ENCODE results near the gene PLEKHH1.

DNA sequence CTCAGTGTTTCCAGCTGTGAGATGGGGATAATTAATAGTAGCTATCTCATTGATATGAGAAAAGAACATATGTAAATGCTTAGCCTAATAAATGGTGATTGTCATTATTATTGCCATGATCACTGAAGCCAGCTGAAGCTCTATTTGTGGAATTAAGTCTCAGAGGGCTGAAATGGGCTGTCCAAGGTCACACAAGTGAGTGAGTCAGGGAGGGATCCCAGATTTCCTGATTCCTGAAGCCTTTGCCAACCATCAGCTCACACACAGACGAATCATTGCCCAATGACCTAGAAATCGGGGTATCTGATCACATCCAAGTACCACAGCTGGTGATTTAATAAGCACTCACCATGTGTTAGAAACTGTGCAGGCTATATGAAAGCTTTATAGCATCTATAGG is 23.0 kb upstream of the PLEKHH1 start:
- TF ChIP-seq GATAD2A (IDR thresholded peaks at IDR 0.05) (no peak), RBM14 (IDR thresholded peaks at IDR 0.05; ENCODE audit: borderline replicate concordance, insufficient read depth, low read depth, low read length) (no peak), SMARCA4 (IDR thresholded peaks at IDR 0.05) (no peak), CXXC5 (CRISPR knock-in tag; IDR thresholded peaks at IDR 0.05) (no peak)
- TF ChIP-seq, protein P1, sequence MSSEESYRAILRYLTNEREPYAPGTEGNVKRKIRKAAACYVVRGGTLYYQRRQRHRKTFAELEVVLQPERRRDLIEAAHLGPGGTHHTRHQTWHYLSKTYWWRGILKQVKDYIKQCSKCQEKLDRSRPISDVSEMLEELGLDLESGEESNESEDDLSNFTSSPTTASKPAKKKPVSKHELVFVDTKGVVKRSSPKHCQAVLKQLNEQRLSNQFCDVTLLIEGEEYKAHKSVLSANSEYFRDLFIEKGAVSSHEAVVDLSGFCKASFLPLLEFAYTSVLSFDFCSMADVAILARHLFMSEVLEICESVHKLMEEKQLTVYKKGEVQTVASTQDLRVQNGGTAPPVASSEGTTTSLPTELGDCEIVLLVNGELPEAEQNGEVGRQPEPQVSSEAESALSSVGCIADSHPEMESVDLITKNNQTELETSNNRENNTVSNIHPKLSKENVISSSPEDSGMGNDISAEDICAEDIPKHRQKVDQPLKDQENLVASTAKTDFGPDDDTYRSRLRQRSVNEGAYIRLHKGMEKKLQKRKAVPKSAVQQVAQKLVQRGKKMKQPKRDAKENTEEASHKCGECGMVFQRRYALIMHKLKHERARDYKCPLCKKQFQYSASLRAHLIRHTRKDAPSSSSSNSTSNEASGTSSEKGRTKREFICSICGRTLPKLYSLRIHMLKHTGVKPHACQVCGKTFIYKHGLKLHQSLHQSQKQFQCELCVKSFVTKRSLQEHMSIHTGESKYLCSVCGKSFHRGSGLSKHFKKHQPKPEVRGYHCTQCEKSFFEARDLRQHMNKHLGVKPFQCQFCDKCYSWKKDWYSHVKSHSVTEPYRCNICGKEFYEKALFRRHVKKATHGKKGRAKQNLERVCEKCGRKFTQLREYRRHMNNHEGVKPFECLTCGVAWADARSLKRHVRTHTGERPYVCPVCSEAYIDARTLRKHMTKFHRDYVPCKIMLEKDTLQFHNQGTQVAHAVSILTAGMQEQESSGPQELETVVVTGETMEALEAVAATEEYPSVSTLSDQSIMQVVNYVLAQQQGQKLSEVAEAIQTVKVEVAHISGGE (CRISPR knock-in tag; IDR thresholded peaks at IDR 0.05): no peak
- TF ChIP-seq, protein P2, sequence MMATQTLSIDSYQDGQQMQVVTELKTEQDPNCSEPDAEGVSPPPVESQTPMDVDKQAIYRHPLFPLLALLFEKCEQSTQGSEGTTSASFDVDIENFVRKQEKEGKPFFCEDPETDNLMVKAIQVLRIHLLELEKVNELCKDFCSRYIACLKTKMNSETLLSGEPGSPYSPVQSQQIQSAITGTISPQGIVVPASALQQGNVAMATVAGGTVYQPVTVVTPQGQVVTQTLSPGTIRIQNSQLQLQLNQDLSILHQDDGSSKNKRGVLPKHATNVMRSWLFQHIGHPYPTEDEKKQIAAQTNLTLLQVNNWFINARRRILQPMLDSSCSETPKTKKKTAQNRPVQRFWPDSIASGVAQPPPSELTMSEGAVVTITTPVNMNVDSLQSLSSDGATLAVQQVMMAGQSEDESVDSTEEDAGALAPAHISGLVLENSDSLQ (IDR thresholded peaks at IDR 0.05): no peak
- TF ChIP-seq, protein P3, sequence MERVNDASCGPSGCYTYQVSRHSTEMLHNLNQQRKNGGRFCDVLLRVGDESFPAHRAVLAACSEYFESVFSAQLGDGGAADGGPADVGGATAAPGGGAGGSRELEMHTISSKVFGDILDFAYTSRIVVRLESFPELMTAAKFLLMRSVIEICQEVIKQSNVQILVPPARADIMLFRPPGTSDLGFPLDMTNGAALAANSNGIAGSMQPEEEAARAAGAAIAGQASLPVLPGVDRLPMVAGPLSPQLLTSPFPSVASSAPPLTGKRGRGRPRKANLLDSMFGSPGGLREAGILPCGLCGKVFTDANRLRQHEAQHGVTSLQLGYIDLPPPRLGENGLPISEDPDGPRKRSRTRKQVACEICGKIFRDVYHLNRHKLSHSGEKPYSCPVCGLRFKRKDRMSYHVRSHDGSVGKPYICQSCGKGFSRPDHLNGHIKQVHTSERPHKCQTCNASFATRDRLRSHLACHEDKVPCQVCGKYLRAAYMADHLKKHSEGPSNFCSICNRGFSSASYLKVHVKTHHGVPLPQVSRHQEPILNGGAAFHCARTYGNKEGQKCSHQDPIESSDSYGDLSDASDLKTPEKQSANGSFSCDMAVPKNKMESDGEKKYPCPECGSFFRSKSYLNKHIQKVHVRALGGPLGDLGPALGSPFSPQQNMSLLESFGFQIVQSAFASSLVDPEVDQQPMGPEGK (CRISPR knock-in tag; IDR thresholded peaks at IDR 0.05; ENCODE audit: borderline replicate concordance): no peak
- TF ChIP-seq, protein P4, sequence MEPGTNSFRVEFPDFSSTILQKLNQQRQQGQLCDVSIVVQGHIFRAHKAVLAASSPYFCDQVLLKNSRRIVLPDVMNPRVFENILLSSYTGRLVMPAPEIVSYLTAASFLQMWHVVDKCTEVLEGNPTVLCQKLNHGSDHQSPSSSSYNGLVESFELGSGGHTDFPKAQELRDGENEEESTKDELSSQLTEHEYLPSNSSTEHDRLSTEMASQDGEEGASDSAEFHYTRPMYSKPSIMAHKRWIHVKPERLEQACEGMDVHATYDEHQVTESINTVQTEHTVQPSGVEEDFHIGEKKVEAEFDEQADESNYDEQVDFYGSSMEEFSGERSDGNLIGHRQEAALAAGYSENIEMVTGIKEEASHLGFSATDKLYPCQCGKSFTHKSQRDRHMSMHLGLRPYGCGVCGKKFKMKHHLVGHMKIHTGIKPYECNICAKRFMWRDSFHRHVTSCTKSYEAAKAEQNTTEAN (CRISPR knock-in tag; IDR thresholded peaks at IDR 0.05): no peak
- TF ChIP-seq, protein P5, sequence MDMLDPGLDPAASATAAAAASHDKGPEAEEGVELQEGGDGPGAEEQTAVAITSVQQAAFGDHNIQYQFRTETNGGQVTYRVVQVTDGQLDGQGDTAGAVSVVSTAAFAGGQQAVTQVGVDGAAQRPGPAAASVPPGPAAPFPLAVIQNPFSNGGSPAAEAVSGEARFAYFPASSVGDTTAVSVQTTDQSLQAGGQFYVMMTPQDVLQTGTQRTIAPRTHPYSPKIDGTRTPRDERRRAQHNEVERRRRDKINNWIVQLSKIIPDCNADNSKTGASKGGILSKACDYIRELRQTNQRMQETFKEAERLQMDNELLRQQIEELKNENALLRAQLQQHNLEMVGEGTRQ (CRISPR knock-in tag; IDR thresholded peaks at IDR 0.05): no peak

All from K562 (cell line).